Measurements from ENCODE around the gene DVL2. TPM values are rescaled to one million over a fixed set of nuclear protein-coding genes. Genes with fewer than 3 reads are reported as not detected.
A peak's percentile ranks its signal among the peaks of the same experiment; 100 is the strongest.

DVL2 gene
- total and polyA plus RNA-seq, 2 of the 13 experiments (the other 11 are each of a cell fraction or from before 2014, with no cell fraction given) = 5.7 to 38.2 TPM

DNA sequence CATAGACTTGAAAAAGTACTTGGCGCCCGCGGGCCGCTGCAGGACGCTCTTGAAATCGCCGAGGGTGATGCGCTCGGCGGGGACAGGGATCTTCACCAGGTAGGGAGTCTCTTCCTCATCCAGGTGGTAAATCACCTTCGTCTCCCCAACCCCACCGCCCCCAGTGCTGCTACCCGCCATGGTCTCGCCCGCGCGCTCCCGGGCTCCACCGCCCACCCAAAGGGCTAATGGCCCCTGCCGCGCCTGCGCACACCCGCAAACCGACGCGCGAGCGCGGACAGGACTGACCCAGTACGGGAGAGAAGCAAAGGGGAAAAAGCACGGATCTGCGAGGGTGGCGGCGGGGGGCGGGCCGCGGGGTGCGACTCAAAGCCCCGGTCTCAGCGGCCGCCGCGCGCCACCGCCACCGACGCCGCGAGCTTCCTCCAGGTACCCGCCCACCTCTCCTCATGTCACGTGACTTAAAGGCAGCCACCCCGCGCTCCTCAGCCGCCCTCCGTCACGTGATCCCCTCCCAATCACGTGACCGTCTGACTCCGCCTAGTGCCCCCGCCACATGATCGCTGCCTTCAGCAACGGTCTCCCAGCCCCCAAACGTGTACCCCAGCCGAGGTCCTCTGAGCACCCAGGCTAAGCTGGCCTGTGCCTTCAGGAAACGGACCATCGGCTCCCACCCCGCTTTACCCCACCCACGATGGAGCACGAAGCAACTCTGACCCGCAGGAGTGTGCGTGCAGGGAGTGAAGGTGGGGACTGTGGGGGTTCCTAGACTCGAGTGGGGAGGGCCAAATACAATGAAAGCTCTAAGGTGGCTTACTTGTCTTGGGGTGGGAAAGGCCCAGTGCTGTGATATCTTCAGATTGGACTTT is at the start of gene DVL2 (continued):
- TF ChIP-seq PTBP1 (IDR thresholded peaks at IDR 0.05; ENCODE audit: low read depth, low read length, poor library complexity, severe bottlenecking) (no peak), ZNF484 (CRISPR knock-in tag; IDR thresholded peaks at IDR 0.05; ENCODE audit: borderline replicate concordance, low read depth) (no peak), ZNF263 (CRISPR knock-in tag; IDR thresholded peaks at IDR 0.05) (peak; percentile 66; the same call in 1 of the 2 replicates), ZNF432 (CRISPR knock-in tag; IDR thresholded peaks at IDR 0.05; ENCODE audit: borderline replicate concordance) (no peak), RFX5 (IDR thresholded peaks at IDR 0.05; ENCODE audit: low read depth, low read length) (no peak; the same call in 1 of the 2 replicates), ZNF562 (CRISPR knock-in tag; IDR thresholded peaks at IDR 0.05; ENCODE audit: borderline replicate concordance) (no peak), MAF1 (CRISPR knock-in tag; IDR thresholded peaks at IDR 0.05; ENCODE audit: borderline replicate concordance) (peak; percentile 57), ZMAT3 (CRISPR knock-in tag; conservative IDR thresholded peaks at IDR 0.05) (no peak; the same call in 1 of the 2 replicates), TCF7 (IDR thresholded peaks at IDR 0.05; ENCODE audit: low read depth) (no peak)
- TF ChIP-seq, protein P1, sequence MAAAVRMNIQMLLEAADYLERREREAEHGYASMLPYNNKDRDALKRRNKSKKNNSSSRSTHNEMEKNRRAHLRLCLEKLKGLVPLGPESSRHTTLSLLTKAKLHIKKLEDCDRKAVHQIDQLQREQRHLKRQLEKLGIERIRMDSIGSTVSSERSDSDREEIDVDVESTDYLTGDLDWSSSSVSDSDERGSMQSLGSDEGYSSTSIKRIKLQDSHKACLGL (CRISPR knock-in tag; IDR thresholded peaks at IDR 0.05) = no peak
- TF ChIP-seq, protein P2, sequence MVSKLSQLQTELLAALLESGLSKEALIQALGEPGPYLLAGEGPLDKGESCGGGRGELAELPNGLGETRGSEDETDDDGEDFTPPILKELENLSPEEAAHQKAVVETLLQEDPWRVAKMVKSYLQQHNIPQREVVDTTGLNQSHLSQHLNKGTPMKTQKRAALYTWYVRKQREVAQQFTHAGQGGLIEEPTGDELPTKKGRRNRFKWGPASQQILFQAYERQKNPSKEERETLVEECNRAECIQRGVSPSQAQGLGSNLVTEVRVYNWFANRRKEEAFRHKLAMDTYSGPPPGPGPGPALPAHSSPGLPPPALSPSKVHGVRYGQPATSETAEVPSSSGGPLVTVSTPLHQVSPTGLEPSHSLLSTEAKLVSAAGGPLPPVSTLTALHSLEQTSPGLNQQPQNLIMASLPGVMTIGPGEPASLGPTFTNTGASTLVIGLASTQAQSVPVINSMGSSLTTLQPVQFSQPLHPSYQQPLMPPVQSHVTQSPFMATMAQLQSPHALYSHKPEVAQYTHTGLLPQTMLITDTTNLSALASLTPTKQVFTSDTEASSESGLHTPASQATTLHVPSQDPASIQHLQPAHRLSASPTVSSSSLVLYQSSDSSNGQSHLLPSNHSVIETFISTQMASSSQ (IDR thresholded peaks at IDR 0.05; ENCODE audit: low read depth) = peak; percentile 35; the same call in 1 of the 2 replicates
- TF ChIP-seq, protein P2 (CRISPR knock-in tag; IDR thresholded peaks at IDR 0.05; ENCODE audit: borderline replicate concordance) = peak; percentile 72; the same call in 1 of the 2 replicates
- TF ChIP-seq, protein P3, sequence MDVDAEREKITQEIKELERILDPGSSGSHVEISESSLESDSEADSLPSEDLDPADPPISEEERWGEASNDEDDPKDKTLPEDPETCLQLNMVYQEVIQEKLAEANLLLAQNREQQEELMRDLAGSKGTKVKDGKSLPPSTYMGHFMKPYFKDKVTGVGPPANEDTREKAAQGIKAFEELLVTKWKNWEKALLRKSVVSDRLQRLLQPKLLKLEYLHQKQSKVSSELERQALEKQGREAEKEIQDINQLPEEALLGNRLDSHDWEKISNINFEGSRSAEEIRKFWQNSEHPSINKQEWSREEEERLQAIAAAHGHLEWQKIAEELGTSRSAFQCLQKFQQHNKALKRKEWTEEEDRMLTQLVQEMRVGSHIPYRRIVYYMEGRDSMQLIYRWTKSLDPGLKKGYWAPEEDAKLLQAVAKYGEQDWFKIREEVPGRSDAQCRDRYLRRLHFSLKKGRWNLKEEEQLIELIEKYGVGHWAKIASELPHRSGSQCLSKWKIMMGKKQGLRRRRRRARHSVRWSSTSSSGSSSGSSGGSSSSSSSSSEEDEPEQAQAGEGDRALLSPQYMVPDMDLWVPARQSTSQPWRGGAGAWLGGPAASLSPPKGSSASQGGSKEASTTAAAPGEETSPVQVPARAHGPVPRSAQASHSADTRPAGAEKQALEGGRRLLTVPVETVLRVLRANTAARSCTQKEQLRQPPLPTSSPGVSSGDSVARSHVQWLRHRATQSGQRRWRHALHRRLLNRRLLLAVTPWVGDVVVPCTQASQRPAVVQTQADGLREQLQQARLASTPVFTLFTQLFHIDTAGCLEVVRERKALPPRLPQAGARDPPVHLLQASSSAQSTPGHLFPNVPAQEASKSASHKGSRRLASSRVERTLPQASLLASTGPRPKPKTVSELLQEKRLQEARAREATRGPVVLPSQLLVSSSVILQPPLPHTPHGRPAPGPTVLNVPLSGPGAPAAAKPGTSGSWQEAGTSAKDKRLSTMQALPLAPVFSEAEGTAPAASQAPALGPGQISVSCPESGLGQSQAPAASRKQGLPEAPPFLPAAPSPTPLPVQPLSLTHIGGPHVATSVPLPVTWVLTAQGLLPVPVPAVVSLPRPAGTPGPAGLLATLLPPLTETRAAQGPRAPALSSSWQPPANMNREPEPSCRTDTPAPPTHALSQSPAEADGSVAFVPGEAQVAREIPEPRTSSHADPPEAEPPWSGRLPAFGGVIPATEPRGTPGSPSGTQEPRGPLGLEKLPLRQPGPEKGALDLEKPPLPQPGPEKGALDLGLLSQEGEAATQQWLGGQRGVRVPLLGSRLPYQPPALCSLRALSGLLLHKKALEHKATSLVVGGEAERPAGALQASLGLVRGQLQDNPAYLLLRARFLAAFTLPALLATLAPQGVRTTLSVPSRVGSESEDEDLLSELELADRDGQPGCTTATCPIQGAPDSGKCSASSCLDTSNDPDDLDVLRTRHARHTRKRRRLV (CRISPR knock-in tag; IDR thresholded peaks at IDR 0.05) = no peak
- TF ChIP-seq, protein P4, sequence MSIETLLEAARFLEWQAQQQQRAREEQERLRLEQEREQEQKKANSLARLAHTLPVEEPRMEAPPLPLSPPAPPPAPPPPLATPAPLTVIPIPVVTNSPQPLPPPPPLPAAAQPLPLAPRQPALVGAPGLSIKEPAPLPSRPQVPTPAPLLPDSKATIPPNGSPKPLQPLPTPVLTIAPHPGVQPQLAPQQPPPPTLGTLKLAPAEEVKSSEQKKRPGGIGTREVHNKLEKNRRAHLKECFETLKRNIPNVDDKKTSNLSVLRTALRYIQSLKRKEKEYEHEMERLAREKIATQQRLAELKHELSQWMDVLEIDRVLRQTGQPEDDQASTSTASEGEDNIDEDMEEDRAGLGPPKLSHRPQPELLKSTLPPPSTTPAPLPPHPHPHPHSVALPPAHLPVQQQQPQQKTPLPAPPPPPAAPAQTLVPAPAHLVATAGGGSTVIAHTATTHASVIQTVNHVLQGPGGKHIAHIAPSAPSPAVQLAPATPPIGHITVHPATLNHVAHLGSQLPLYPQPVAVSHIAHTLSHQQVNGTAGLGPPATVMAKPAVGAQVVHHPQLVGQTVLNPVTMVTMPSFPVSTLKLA (IDR thresholded peaks at IDR 0.05) = peak; percentile 97
- TF ChIP-seq, protein P5, sequence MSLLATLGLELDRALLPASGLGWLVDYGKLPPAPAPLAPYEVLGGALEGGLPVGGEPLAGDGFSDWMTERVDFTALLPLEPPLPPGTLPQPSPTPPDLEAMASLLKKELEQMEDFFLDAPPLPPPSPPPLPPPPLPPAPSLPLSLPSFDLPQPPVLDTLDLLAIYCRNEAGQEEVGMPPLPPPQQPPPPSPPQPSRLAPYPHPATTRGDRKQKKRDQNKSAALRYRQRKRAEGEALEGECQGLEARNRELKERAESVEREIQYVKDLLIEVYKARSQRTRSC (CRISPR knock-in tag; IDR thresholded peaks at IDR 0.05; ENCODE audit: low read depth) = no peak; the same call in 1 of the 2 replicates

All from HepG2 (cell line).